HG03571 (cell line): Measurements from ENCODE around the gene SLC25A28.
"Not testable (repeated sequence)": the region's sequence is repeated elsewhere in the genome, so short reads cannot be mapped to it uniquely, and the experiment has no call there.

Source experiments
- ATAC-seq: cut with Tn5 transposase; IDR thresholded peaks from one replicate; pipeline ENCODE4 v1.9.1; 2021; ENCODE audit not compliant: unreplicated experiment

SLC25A28 gene

GRCh38 chr10:99628923-99629624 is 8.8 kb upstream of the SLC25A28 start:
- ATAC-seq = no peak

GRCh38 chr10:99625124-99625523 is 4.9 kb upstream of the SLC25A28 start:
- not testable (repeated sequence) for ATAC-seq

DNA sequence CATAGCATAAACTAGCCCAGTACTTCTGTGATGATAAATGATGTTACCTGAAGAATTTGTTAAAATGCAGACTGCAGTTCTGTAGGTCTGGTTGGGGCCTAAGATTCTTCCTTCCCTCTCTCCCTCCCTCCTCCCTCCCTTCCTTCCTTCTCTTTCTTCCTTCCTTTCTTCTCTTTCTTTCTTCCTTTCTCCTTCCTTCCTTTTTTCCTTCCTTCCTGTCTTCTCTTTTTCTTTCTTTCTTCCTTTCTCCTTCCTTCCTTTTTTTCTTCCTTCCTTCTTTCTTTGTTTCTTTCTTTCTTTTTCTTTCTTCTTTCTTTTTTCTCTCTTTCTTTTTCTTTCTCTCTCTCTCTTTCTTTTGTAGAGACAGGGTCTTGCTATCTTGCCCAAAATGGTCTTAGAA is 3.7 kb upstream of the SLC25A28 start:
- ATAC-seq = no peak

DNA sequence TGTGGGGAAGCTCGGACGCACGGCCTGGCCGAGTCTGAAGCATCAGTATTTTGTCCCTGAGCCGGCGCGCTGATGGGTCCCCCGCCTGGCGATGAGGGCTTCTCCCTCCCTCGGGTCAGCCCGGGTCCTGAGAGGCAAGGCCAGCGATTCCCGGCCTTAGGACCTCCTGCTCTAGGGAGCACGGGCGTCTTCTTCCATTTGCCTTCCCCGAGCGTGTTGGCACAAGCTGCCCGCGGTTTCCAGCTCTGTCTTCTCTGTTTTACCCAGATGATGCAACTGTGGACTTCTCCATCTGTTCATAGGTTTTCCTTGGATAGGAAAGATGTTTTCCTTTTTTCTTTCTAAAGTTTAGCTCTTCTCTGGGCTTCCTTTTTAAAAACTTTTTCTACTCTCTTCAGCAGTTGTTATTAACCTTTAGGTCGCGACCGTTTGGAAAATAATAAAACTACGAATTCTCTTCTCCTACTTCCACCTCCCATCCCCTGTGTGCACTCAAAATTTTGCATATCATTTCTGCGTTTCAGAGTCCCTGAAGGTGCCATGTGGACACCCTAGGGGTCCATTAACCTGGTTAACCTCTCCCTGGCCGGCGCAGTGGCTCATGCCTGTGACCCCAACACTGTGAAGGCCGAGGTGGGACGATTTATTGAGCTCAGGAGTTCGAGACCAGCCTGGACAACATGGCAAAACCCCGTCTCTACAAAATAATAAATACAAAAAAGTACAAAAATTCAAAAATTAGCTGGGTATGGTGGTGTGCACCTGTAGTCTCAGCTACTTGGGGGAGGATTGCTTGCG is 1.4 kb upstream of the SLC25A28 start:
- ATAC-seq = no peak

- peak; percentile 85 for ATAC-seq
These were observed 643 bp upstream of the SLC25A28 start for GRCh38 chr10:99620711-99621453.

GRCh38 chr10:99619090-99619800 is 994 bp downstream of the SLC25A28 start:
- no peak for ATAC-seq

GRCh38 chr10:99617696-99618095 is 2.5 kb downstream of the SLC25A28 start:
- ATAC-seq = no peak

DNA sequence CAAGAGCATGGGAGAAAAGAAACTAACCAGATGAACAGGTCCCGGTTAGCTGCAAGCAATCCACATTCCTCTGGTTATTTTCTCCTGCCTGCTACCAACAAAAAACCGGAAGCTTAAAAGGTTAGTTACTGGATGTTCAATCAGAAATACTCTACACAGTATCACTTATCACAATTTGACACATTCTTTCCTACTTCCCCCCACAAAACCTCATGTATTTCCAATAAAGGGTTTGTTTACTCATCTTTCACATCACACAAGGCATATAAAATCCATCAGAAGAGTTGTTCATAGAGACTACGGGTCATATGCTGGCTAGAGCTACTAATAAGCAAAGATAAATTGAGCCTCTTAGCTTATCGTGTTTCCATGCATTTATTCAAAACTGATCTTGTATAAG is 4.8 kb downstream of the SLC25A28 start:
- no peak for ATAC-seq

- ATAC-seq = peak; percentile 50
These were observed 7.9 kb downstream of the SLC25A28 start for GRCh38 chr10:99612167-99612831.

DNA sequence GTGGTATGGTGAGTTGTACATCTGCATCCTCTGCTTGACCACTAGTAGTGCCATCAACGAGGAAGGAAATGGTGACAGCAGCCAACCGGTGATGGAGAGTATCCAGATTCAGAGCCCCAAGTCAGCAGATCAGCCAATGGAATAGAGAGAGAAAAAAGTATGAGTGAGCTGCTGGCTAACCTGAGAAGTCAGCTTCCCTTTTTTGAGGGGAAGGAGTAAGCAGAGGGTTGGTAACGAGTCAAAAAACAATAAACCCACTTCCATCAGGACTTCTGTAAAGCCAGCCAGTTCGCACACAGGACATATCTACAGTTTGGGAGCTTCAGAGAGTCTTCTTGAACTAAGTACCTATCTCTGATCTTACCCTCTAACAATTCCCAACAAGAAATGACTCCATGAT is 8.9 kb downstream of the SLC25A28 start:
- ATAC-seq = no peak

DNA sequence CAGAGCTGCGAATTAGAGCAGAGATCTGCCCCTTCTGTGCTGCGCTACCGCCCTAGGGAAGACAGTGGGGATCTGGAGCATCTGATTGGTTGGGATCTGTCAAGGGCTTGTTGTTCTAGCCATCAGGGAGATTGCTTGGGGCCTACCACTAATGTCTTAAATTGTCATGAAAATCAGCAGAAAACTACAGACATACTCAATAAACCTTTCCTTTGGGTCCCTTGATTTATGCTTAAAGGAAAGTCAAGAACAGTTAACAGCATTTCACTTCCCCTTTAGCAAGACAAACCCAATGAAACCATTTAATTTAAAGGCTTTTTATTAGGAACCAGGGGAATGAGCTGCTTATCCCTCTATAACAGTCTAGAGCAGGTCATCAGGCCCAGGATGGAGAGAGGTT is 10.0 kb downstream of the SLC25A28 start:
- ATAC-seq = no peak

DNA sequence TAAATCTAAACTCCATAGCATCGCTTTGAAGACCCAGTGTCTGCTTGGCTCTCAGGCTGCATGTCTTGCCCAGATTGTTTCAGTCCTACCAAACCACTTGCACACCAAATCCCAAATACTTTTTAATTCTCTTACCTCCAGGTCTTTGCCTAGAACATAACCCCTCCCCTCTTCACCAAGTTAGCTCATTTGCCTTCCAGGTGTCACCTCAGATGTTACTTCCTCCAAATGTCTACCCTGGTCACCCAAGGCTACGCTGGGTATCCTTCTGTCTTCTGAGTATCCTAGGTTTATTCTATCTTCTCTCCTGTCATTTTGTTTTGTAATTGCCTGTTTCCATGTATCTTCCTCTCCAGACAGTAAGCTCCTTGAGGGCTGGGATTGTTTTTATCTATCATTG is 11.1 kb downstream of the SLC25A28 start:
- ATAC-seq = no peak

GRCh38 chr10:99605351-99605750 is 14.9 kb downstream of the SLC25A28 start:
- ATAC-seq = no peak

GRCh38 chr10:99604862-99605261 is 15.4 kb downstream of the SLC25A28 start:
- no peak for ATAC-seq

GRCh38 chr10:99598781-99599509 is 21.3 kb downstream of the SLC25A28 start:
- ATAC-seq = no peak

- no peak for ATAC-seq
These were observed 22.2 kb downstream of the SLC25A28 start for GRCh38 chr10:99598011-99598410.

GRCh38 chr10:99596708-99597107 is 23.5 kb downstream of the SLC25A28 start:
- not testable (repeated sequence) for ATAC-seq

DNA sequence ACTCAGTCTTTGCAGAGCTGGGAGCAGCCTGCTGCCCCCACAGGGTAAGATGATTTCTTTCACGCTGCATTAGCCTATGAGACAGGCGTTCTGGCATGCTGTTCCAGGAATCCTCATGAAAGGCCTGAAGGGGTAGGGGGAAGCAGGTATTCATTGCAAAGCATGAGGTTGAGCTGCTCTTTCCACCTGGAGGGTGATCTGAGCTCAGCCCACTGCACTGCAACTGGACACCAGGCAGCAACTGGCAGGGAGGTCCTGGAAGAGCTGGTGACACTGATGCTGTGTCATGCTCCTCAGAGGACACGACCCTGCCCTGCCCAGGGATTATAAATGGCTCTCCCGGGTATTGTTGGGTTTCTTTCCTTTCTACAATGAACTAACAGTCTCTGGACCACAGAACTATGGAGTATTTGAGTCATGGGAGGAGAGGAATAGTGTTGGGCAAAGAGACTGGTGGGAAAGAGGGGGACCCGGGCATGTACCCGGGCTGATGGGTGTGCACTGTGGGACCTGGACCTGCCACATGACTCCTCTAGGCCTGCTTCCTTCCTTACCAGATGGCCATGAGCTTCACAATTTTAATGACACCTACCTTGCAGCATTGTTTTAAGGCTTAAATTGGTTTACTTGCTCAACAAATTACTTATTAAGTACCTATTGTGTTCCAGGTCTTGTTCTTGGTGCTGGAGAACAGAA is 24.3 kb downstream of the SLC25A28 start:
- no peak for ATAC-seq

DNA sequence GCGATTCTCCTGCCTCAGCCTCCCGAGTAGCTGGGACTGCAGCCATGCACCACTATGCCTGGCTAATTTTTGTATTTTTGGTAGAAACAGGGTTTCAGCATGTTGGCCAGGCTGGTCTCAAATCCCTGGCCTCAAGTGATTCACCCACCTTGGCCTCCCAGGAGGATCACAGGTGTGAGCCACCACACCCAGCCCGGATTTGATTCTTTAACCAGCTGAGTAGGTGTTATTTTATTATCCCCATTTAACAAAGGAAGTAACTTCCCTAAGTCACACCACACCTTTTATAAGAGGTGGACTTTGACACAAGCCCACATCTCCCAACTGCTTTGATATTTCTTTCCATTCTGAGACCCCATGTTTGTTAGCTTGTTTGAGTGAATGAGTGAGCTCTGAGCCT is 25.0 kb downstream of the SLC25A28 start:
- ATAC-seq = no peak
